Chondrocyte (in vitro differentiated cells): ENCODE data around the gene PDE4D. TPM values are rescaled to one million over a fixed set of nuclear protein-coding genes. Genes with fewer than 3 reads are reported as not detected.

Source experiments
- DNase-seq: peaks from one replicate; pipeline ENCODE4 v3.0.0; 2021; ENCODE audit warnings: mixed read lengths, low spot score
- H3K27ac Mint-ChIP-seq: one replicate; pipeline ENCODE4 v1.8.0; 2021; ENCODE audit warnings: mild to moderate bottlenecking, moderate library complexity, mixed read lengths; ENCODE audit not compliant: unreplicated experiment
- H3K27me3 Mint-ChIP-seq: 2 replicates; pipeline ENCODE4 v1.8.0; 2021; ENCODE audit warnings: low read depth, mixed read lengths
- H3K36me3 Mint-ChIP-seq: 2 replicates; pipeline ENCODE4 v1.8.0; 2021; ENCODE audit warnings: low read depth, mixed read lengths
- H3K4me1 Mint-ChIP-seq: 2 replicates; pipeline ENCODE4 v1.8.0; 2021; ENCODE audit warnings: low read depth, mild to moderate bottlenecking, mixed read lengths
- H3K4me3 Mint-ChIP-seq: one replicate; pipeline ENCODE4 v1.8.0; 2021; ENCODE audit warnings: mild to moderate bottlenecking, moderate library complexity, mixed read lengths; ENCODE audit not compliant: unreplicated experiment
- H3K9me3 Mint-ChIP-seq: 2 replicates; pipeline ENCODE4 v1.8.0; 2021; ENCODE audit warnings: low read depth, mixed read lengths
- total RNA-seq: library from RNA; stranded (reverse); gene quantifications from 3 replicates; pipeline ENCODE4 v1.2.1, GENCODE V29; 2021
- TF ChIP-seq, protein P1 (sequence below): fragments of 200-600 bp; sonication (generic); IDR thresholded peaks from 2 replicates; pipeline ENCODE4 v1.5.0; 2021; ENCODE audit warnings: antibody characterized with exemption, mild to moderate bottlenecking, moderate library complexity

The PDE4D gene
- total RNA-seq, 1 donor from 2014 or later: 21.1 TPM

DNA sequence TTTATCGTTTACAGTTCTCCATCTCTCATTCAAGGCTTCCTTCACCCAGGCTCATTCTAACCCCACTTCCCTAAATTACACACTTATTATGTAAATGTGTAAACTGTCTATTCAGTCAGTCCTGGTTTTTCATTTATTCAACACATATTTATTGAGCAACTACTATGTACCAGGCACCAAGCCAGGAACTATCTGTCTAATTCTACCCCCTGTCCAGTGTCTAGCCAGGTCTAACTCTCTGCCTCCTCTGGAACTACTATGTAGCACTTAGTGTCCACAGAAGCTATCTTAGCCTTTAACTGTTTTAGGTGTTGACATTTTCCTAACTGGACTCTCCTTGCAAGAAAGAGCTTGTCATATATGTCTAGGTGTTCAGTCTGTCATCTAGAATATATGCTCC lies 56.5 kb downstream of the PDE4D start:
- TF ChIP-seq, protein P1, sequence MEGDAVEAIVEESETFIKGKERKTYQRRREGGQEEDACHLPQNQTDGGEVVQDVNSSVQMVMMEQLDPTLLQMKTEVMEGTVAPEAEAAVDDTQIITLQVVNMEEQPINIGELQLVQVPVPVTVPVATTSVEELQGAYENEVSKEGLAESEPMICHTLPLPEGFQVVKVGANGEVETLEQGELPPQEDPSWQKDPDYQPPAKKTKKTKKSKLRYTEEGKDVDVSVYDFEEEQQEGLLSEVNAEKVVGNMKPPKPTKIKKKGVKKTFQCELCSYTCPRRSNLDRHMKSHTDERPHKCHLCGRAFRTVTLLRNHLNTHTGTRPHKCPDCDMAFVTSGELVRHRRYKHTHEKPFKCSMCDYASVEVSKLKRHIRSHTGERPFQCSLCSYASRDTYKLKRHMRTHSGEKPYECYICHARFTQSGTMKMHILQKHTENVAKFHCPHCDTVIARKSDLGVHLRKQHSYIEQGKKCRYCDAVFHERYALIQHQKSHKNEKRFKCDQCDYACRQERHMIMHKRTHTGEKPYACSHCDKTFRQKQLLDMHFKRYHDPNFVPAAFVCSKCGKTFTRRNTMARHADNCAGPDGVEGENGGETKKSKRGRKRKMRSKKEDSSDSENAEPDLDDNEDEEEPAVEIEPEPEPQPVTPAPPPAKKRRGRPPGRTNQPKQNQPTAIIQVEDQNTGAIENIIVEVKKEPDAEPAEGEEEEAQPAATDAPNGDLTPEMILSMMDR: no peak
- H3K27ac Mint-ChIP-seq: no peak overlapping the region
- peaks cover 19% of the 10 kb centered on the region for H3K27me3 Mint-ChIP-seq

DNA sequence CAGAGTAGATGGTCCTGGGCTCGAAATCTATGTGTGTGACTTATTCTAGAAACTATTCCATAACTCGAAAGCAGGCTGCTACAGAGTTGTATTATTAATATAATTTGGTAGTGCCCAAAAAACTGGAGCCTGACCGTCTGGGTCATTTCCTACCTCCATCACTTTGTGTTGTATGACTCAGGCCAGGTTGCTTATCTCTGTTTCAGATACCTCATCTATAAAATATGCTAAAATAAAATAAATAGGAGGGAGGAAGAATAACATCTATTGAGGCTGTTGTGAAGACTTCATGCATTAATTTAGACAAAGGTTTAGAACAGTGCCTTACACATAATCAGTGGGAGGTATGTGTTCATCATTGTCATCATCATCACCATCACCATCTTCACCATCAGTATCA lies 57.7 kb downstream of the PDE4D start:
- no peak for DNase-seq
- Mint-ChIP-seq H3K4me1 (peaks cover 9% of the 10 kb centered on the region), H3K36me3 (peaks cover 3% of the 10 kb centered on the region), H3K4me3 (no peak overlapping the region), H3K27me3 (peaks cover 13% of the 10 kb centered on the region), H3K9me3 (no peaks in the 10 kb centered on the region), H3K27ac (no peak overlapping the region)
- TF ChIP-seq, protein P1: no peak

More for the DNA sequence above, 56.5 kb downstream of the PDE4D start:
- DNase-seq: no peak
- Mint-ChIP-seq H3K4me3 (no peak overlapping the region), H3K4me1 (peaks cover 4% of the 10 kb centered on the region), H3K9me3 (no peaks in the 10 kb centered on the region), H3K36me3 (peaks cover 3% of the 10 kb centered on the region)

DNA sequence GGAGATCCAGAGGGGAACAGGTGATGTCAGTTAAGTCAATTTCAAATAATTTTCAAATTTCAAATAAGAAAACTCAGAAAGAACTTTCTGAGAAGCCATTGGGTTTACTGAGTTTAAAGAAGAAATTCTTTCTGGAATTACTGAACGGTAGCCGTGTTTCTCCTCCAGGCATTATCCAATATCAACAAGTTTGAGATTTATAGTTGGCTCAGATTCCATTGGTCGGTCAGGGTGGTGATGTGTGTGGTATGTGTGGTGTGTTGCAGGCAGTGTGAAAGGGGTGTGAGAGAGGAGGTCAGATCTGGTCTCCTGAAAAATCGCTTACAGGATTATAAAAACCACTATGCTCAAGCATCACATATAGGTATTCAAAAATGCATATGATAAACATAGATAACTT lies 60.1 kb downstream of the PDE4D start:
- no peak for DNase-seq
- H3K27ac Mint-ChIP-seq: no peak overlapping the region
- H3K36me3 Mint-ChIP-seq: peaks cover 3% of the 10 kb centered on the region
- no peaks in the 10 kb centered on the region for H3K9me3 Mint-ChIP-seq
- H3K4me3 Mint-ChIP-seq: no peak overlapping the region
- TF ChIP-seq, protein P1: no peak
- peaks cover 25% of the 10 kb centered on the region for H3K4me1 Mint-ChIP-seq
- peaks cover 6% of the 10 kb centered on the region for H3K27me3 Mint-ChIP-seq

DNA sequence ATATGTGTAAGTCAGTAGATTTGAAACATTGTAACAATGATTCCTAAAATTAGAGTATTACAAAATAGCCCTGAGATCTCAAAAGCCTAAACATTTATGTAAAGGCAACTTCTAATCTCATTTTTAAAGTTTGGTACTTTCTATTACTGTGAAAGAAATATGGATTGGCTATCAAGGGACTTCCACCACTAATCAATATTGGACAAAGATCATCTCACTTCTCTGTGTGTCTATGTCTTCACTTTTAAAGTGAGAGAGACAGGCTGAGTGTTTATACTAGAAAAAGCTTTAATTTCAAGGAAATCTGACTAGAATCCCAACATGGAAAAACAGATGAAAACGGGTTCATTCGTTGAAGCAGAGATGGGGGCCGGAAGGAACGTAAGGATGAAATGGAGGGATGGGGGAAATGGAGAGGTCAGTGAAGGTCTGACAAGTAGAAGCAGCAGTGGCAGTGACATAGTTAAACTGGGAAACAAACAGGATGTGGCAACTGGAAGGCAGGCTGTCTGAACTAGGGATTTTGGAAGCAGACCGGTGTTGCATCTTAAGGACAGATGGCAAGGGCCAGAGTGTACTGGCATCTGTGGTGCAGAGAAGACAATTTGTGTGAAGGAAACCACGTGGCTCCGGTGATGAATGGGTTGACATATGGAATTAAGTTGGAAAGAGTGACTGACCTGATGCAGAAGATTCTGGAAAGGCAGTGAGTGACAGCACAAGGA lies 60.8 kb downstream of the PDE4D start:
- Mint-ChIP-seq H3K4me3 (no peak overlapping the region), H3K27ac (no peak overlapping the region), H3K36me3 (peaks cover 3% of the 10 kb centered on the region), H3K4me1 (peaks cover 25% of the 10 kb centered on the region), H3K9me3 (no peaks in the 10 kb centered on the region), H3K27me3 (peaks cover 6% of the 10 kb centered on the region)
- TF ChIP-seq, protein P1: no peak
- DNase-seq: no peak

GRCh38 chr5:59831326-59832010 lies 62.1 kb downstream of the PDE4D start:
- Mint-ChIP-seq H3K36me3 (peaks cover 3% of the 10 kb centered on the region), H3K27me3 (peaks cover 6% of the 10 kb centered on the region), H3K4me3 (no peak overlapping the region), H3K4me1 (peaks cover 25% of the 10 kb centered on the region), H3K27ac (no peak overlapping the region), H3K9me3 (no peaks in the 10 kb centered on the region)
- TF ChIP-seq, protein P1: no peak
- no peak for DNase-seq
